HG03103 (cell line): ENCODE measurements around the gene PPP4R3A.
"Not testable (repeated sequence)": the region's sequence is repeated elsewhere in the genome, so short reads cannot be mapped to it uniquely, and the experiment has no call there.

ENCODE experiments used
- ATAC-seq: cut with Tn5 transposase; IDR thresholded peaks from one replicate; pipeline ENCODE4 v1.9.1; 2021; ENCODE audit warnings: low read depth; ENCODE audit not compliant: unreplicated experiment

PPP4R3A gene

GRCh38 chr14:91510171-91511042 is at the start of gene PPP4R3A:
PPP4R3A (minus strand) TSS chr14:91510310; CDS start chr14:91509647, 663 bp downstream.
- peak; percentile 72 for ATAC-seq

GRCh38 chr14:91555531-91555930 is 45.4 kb upstream of the PPP4R3A start:
- no peak for ATAC-seq

- no peak for ATAC-seq
These were observed 44.6 kb upstream of the PPP4R3A start for GRCh38 chr14:91554535-91555332.

GRCh38 chr14:91548108-91548507 is 38.0 kb upstream of the PPP4R3A start:
- ATAC-seq = no peak

GRCh38 chr14:91545946-91546716 is 36.0 kb upstream of the PPP4R3A start:
- ATAC-seq = no peak

- no peak for ATAC-seq
These were observed 35.1 kb upstream of the PPP4R3A start for GRCh38 chr14:91545204-91545603.

GRCh38 chr14:91536327-91536726 is 26.2 kb upstream of the PPP4R3A start:
- no peak for ATAC-seq

- not testable (repeated sequence) for ATAC-seq
These were observed 23.9 kb upstream of the PPP4R3A start for GRCh38 chr14:91534059-91534458.

- ATAC-seq = no peak
These were observed 23.5 kb upstream of the PPP4R3A start for GRCh38 chr14:91533623-91534022.

GRCh38 chr14:91523972-91524371 is 13.9 kb upstream of the PPP4R3A start:
- ATAC-seq = no peak

- ATAC-seq = no peak
These were observed 11.0 kb upstream of the PPP4R3A start for GRCh38 chr14:91521061-91521640.

GRCh38 chr14:91520138-91520537 is 10.0 kb upstream of the PPP4R3A start:
- no peak for ATAC-seq

GRCh38 chr14:91519239-91520036 is 9.3 kb upstream of the PPP4R3A start:
- no peak for ATAC-seq

GRCh38 chr14:91516663-91517388 is 6.7 kb upstream of the PPP4R3A start:
- no peak for ATAC-seq

- ATAC-seq = no peak
These were observed 5.9 kb upstream of the PPP4R3A start for GRCh38 chr14:91515979-91516378.

- ATAC-seq = no peak
These were observed 903 bp upstream of the PPP4R3A start for GRCh38 chr14:91511043-91511383.

- ATAC-seq = peak; percentile 14
These were observed 286 bp downstream of the PPP4R3A start for GRCh38 chr14:91509878-91510170.

- ATAC-seq = peak; percentile 11
These were observed 830 bp downstream of the PPP4R3A start for GRCh38 chr14:91509083-91509877.

- no peak for ATAC-seq
These were observed 2.0 kb downstream of the PPP4R3A start for GRCh38 chr14:91508105-91508504.
